Lung (tissue), 12 donors: Measurements from ENCODE around the gene LCP2. TPM values are rescaled to one million over a fixed set of nuclear protein-coding genes. Genes with fewer than 3 reads are reported as not detected.

Experiments used
- ATAC-seq: fragments of 200-7000 bp; cut with Tn5 transposase; one replicate; pipeline ENCODE4 v1.9.1; 2020; ENCODE audit warnings: moderate number of reproducible peaks; ENCODE audit not compliant: insufficient read depth, low FRiP score
- DNase-seq, 3 donors: peaks; one replicate each; pipeline ENCODE4 v3.0.0-alpha.2; 2013 to 2017
- H3K27ac ChIP-seq, 2 donors: one replicate each; pipeline ENCODE4 v1.5.1; 2013; ENCODE audit warnings: mild to moderate bottlenecking in 2 of 2, moderate library complexity in 2 of 2, control low read depth in 1 of 2, inconsistent platforms in 1 of 2, low read depth in 1 of 2, low read length in 1 of 2
- H3K27me3 ChIP-seq, 3 donors: one replicate each; pipeline ENCODE4 v1.5.1; 2013; ENCODE audit warnings: low read length in 2 of 3; ENCODE audit not compliant: control insufficient read depth in 3 of 3, insufficient read depth in 3 of 3
- H3K36me3 ChIP-seq, 4 donors: one replicate each; pipeline ENCODE4 v1.5.1; 2013; ENCODE audit warnings: low read length in 4 of 4, mild to moderate bottlenecking in 1 of 4, moderate library complexity in 1 of 4; ENCODE audit not compliant: control insufficient read depth in 4 of 4, insufficient read depth in 4 of 4
- H3K4me1 ChIP-seq, 5 donors: one replicate each; pipeline ENCODE4 v1.5.1; 2013; ENCODE audit warnings: low read length in 5 of 5, mild to moderate bottlenecking in 2 of 5, moderate library complexity in 1 of 5; ENCODE audit not compliant: control insufficient read depth in 5 of 5, insufficient read depth in 5 of 5
- H3K4me3 ChIP-seq: one replicate; pipeline ENCODE4 v1.5.1; 2013; ENCODE audit warnings: mild to moderate bottlenecking, control low read depth, moderate library complexity
- H3K9ac ChIP-seq, 2 donors: one replicate each; pipeline ENCODE4 v1.5.1; 2013; ENCODE audit warnings: low read length in 2 of 2, control low read depth in 1 of 2; ENCODE audit not compliant: insufficient read depth in 1 of 2
- H3K9me3 ChIP-seq, 4 donors: one replicate each; pipeline ENCODE4 v1.5.1; 2013; ENCODE audit warnings: low read length in 3 of 4, mild to moderate bottlenecking in 1 of 4, moderate library complexity in 1 of 4; ENCODE audit not compliant: control insufficient read depth in 4 of 4, insufficient read depth in 3 of 4
- CTCF ChIP-seq: IDR thresholded peaks from 2 replicates; pipeline ENCODE4 v1.5.1; 2012; ENCODE audit warnings: mild to moderate bottlenecking; ENCODE audit errors: control extremely low read depth, extremely low read depth
- WGBS, 2 donors: extraction: QIAGEN DNeasy Blood & Tissue Kit; methylation state at CpG; one replicate each; pipeline ENCODE4 v1.1.7; 2013; 5-methylcytosine and 5-hydroxymethylcytosine counted together
- polyA plus RNA-seq, 2 donors: library from polyadenylated mRNA; stranded (reverse); fragments of 200-250 nt; gene quantifications; one replicate each; pipeline ENCODE4 v1.2.1, GENCODE V29; 2013
- total RNA-seq, 2 donors: library from RNA; depleted of rRNA in 1 of 2; stranded (reverse); fragments of >200 nt in 1 of 2; gene quantifications; one replicate each; pipeline ENCODE4 v1.2.1, GENCODE V29; 2014 to 2021
- donor health status: control.
- donor health status: control.
- donor health status: Bipolar disorder and iron deficiency.
- donor health status: healthy.
- donor health status: DM: yes; HTN: yes; CAD: no.

Gene LCP2
- total and polyA plus RNA-seq, 4 donors: 15.6 to 127 (median 56.0) TPM

- Histone ChIP-seq H3K9ac (no peak overlapping the region), H3K9me3 (no peaks in the 10 kb centered on the region), H3K36me3 (no peaks in the 10 kb centered on the region), H3K4me1 (peaks cover 0 to 36% (median 0%) of the 10 kb centered on the region in 5 donors), H3K27ac (peak overlapping the region in 1 of 2 donors; percentile 4), H3K27me3 (no peaks in the 10 kb centered on the region), H3K4me3 (no peak overlapping the region)
- ATAC-seq (no peak), DNase-seq (peak; percentile 72 to 92 (median 91))
- TF ChIP-seq CTCF: no peak
- 75 to 82% methylated on average over 6 of the region's 6 CpGs for WGBS, 2 donors
These were observed 76.2 kb downstream of the LCP2 start for GRCh38 chr5:170221327-170221741.

GRCh38 chr5:170220191-170220590 is 77.4 kb downstream of the LCP2 start:
- Histone ChIP-seq H3K9ac (no peak overlapping the region), H3K36me3 (no peaks in the 10 kb centered on the region), H3K9me3 (no peaks in the 10 kb centered on the region), H3K27ac (no peak overlapping the region), H3K4me3 (no peak overlapping the region), H3K4me1 (peaks cover 0 to 31% (median 0%) of the 10 kb centered on the region in 5 donors), H3K27me3 (no peaks in the 10 kb centered on the region)
- ATAC-seq: no peak
- no peak for TF ChIP-seq CTCF
- 86 to 90% methylated on average over 2 of the region's 2 CpGs for WGBS, 2 donors
- DNase-seq: no peak

GRCh38 chr5:170219615-170220014 is 78.0 kb downstream of the LCP2 start:
- Histone ChIP-seq H3K4me3 (no peak overlapping the region), H3K27ac (no peak overlapping the region), H3K4me1 (peaks cover 0 to 31% (median 0%) of the 10 kb centered on the region in 5 donors), H3K36me3 (no peaks in the 10 kb centered on the region), H3K9me3 (no peaks in the 10 kb centered on the region), H3K27me3 (no peaks in the 10 kb centered on the region), H3K9ac (no peak overlapping the region)
- WGBS, 2 donors: 44 to 76% methylated on average over 2 of the region's 2 CpGs
- ATAC-seq (no peak), DNase-seq (no peak)
- no peak for TF ChIP-seq CTCF

GRCh38 chr5:170218726-170219125 is 78.9 kb downstream of the LCP2 start:
- Histone ChIP-seq H3K27me3 (no peaks in the 10 kb centered on the region), H3K4me1 (peaks cover 0 to 23% (median 0%) of the 10 kb centered on the region in 5 donors), H3K9ac (no peak overlapping the region), H3K9me3 (no peaks in the 10 kb centered on the region), H3K36me3 (no peaks in the 10 kb centered on the region), H3K4me3 (no peak overlapping the region), H3K27ac (no peak overlapping the region)
- DNase-seq: no peak
- WGBS, 2 donors: 63 to 79% methylated on average over 1 of the region's 1 CpG
- TF ChIP-seq CTCF: no peak
- ATAC-seq: no peak
